ENCODE measurements around the gene CBX7.
A peak's percentile ranks its signal among the peaks of the same experiment; 100 is the strongest.

CBX7 gene

GRCh38 chr22:39152511-39153219 lies at the start of gene CBX7:
Gene CBX7, minus strand, starts transcription at chr22:39152680. Its CDS starts 236 bp downstream, at chr22:39152444.
- DNase-seq = peak; percentile 88 to 99 (median 92)
- intact Hi-C loops (cut with DNase I) = loop anchor here (2.0 to 5.0 kb wide), 2 partner anchors 280 to 370 kb away; partner anchors contain the start of genes ATF4 and CBX6

- intact Hi-C loops (cut with DNase I) = no loop called here
- no peak for DNase-seq
These were observed 45.1 kb upstream of the CBX7 start for GRCh38 chr22:39197578-39197977.

- intact Hi-C loops (cut with DNase I) = no loop called here
- no peak for DNase-seq
These were observed 41.6 kb upstream of the CBX7 start for GRCh38 chr22:39194098-39194497.

- no peak for DNase-seq
These were observed 36.3 kb upstream of the CBX7 start for GRCh38 chr22:39188809-39189208.

DNA sequence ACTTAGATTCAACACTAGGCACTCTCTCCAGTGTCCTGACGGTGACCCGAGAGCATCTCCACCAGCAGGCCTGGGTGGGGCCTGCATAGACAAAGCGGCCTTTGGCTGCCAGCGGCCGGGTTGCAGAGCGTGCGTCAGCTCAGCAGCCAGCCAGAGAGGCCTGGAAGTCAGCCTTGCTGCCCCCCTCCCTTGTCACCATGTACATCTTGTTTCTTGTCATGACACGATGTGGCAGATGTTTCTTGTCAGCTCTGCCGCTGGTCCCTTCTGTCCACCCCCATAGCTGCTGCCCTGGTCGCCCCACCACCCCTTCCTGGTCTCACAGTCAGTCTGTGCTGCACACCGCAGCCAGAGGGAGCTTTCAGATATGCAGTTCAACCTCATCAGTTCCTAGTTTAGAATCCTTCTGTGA lies 33.1 kb upstream of the CBX7 start:
- intact Hi-C loops (cut with DNase I) = no loop called here
- DNase-seq = peak in 9 of 10 donors; percentile 23 to 95 (median 60)

More at GRCh38 chr22:39188809-39189208, 36.3 kb upstream of the CBX7 start:
- intact Hi-C loops (cut with DNase I) = no loop called here

DNA sequence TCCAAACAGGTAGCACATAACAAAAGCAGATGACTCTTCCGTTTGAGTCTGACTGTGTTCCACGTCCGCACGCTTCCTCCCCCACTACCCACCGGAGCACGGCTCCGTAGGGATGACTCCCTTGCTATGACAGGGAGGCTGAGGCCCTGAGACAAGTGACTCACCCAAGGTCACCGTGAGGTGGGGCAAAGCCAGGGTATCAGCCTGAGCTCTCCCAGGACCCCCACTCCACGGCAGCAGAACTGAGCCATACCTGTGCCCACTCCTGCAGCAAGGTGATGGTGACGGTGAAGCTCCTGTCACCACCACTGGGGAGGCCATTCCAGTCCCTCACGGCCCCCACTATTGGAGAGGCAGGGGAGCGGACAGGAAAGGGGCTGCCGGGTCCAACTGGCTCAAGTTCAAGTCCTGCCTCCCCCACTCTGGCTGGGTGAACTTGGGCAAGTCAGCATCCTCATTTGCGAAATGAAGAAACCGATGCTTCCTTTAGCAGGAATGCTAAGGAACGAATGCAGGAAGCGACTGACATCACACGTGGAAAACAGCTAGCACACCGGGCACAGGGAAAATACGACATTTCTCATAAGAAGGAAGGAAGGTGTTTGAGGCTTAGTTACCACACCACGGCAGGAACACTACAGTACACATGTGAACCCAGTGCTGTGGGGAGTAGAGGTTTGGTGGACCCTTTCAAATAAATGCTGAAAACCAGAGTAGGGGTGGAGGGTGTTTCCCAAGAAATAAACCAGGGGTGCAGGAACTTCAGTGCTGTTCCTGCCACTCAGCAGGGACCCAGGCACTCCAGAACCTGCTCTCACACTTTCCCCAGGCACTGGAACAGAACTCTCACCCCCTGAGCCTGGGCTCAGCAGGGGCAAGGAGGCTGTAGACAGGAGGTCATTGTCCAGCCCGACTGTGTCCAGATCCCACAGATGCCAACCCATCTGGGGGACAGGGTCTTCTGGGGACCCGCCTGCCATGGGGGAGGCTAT lies 32.4 kb upstream of the CBX7 start:
- DNase-seq = no peak
- intact Hi-C loops (cut with DNase I) = no loop called here

DNA sequence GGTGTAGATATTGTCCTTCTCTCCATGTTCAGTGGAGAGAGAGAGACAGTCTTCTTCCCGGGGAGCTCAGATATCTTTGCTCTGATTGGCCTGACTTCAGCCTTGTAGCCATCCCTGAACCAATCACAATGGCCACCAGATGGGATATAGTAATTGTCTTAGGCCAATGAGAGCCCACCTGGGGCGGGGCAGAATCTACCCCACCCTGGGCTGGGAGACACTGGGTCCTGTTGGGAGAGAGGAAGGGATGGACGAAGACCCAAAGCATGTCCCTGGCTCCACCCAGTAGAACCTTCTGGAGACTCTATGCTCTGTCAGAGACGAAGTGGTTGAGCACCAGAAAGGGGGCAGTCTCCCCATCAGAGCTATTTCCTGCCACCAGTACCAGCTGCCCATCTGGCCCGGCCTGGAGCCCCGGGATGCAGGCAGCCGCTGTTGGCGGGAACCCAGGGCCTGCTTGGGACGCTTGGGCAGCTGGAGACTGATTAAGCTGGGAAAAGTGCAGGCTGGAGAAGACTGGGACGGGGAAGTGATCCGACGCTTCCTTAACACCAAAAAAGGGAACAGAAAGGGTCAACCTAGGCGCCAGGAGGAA lies 31.6 kb upstream of the CBX7 start:
- intact Hi-C loops (cut with DNase I) = no loop called here
- DNase-seq = peak in 4 of 10 donors; percentile 28 to 91 (median 48)

- no peak for DNase-seq
- intact Hi-C loops (cut with DNase I) = no loop called here
These were observed 30.1 kb upstream of the CBX7 start for GRCh38 chr22:39182478-39183030.

- no peak for DNase-seq
- intact Hi-C loops (cut with DNase I) = no loop called here
These were observed 29.3 kb upstream of the CBX7 start for GRCh38 chr22:39181778-39182177.

GRCh38 chr22:39181356-39181755 lies 28.9 kb upstream of the CBX7 start:
- DNase-seq = peak in 1 of 10 donors; percentile 45
- intact Hi-C loops (cut with DNase I) = no loop called here

- DNase-seq = no peak
- intact Hi-C loops (cut with DNase I) = no loop called here
These were observed 27.4 kb upstream of the CBX7 start for GRCh38 chr22:39179841-39180335.

DNA sequence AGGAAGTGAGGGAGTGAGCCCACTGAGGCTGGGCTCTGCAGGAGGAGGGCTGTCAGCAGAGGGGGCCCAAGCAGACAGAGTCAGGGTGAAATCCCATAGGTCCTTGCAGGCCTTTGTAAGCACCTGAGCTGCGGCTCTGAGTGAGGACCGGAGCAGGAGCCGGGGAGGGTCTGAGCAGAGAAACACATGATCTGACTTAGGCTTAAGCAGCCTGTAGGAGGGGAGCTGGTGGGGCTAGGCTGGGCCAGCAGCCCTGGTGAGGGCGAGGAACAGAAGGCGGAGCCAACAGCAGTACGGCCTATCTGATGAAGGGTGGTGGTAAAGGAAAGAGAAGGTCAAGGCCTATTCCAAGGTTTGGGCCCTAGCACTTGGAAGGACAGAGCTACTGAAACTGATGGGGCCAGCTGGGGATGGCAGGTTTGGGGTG lies 26.9 kb upstream of the CBX7 start:
- no peak for DNase-seq
- intact Hi-C loops (cut with DNase I) = no loop called here

GRCh38 chr22:39178206-39179111 lies 26.0 kb upstream of the CBX7 start:
- intact Hi-C loops (cut with DNase I) = no loop called here
- DNase-seq = no peak

DNA sequence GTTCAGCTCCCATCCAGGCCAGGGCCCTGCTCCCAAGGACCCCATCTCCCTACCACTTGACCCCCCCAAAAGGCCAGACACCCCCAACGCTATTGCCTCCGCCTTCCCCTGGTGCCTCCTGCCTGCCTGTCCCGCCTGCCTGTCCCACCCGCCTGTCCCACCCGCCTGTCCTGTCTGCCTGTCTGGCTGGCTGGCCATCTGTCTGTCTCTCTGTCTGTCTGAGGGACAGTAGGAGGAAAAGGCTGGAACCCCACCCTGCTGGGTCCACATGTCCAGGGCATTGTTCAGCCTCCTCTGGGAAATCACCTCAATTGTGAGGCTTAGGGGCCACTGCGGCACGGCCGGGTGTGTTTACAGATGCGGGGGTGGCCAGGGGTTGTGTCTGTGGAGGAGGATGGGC lies 25.3 kb upstream of the CBX7 start:
- intact Hi-C loops (cut with DNase I) = no loop called here
- DNase-seq = no peak

DNA sequence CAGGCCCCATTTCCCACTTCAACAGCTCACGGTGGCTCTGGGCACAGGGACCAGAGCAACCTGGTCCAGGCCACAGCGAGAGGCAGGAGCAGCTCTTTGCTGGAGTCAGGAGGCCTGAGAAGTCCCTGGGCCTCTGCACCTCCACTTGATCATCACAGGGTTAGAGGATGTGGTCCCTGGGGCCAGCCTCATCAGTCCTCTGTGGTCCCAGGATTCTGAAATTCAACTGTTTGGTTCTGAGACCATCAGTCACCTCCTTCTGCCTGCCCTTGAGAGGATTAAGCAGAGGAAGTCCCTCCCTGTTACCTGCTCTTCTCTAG lies 24.9 kb upstream of the CBX7 start:
- intact Hi-C loops (cut with DNase I) = no loop called here
- DNase-seq = no peak

DNA sequence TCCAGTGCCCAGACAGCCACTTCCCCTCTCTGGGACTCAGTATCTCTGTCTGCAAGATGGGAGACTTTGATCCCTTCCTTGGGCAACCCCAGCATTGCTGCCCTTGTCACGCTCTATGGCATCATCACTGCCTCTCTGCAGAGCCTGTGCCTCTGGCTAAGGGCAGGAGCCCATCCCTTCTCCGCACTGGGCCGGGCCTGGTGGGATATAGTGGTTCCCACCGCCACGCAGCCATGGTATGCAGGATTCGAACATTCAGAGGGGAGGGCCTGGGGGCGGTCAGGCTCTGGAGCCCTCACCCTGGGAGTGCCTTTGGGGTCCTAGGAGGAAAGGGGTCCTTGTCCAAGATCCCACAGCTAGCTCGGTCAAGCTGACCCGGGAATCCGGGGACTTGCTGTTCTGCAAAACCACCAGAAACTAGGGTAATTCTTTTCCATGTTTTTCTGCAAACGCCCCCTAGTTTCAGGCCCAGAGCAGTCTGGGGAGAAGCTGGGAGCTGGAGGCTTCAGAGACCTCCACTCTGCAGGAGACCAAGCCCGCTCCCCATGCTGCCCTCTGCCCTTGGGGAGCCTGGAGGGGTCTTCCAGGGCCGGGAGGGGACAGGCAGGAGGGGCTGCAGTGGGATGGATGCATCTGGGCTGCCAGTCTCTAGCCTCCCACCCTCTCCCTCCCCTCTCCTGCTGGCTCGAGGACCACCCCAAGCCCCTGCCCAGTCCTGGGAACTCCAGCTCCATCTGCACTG lies 24.4 kb upstream of the CBX7 start:
- intact Hi-C loops (cut with DNase I) = no loop called here
- DNase-seq = no peak

- intact Hi-C loops (cut with DNase I) = no loop called here
- peak in 1 of 10 donors; percentile 83 for DNase-seq
These were observed 23.7 kb upstream of the CBX7 start for GRCh38 chr22:39176143-39176713.

GRCh38 chr22:39175353-39176142 lies 23.1 kb upstream of the CBX7 start:
- intact Hi-C loops (cut with DNase I) = no loop called here
- no peak for DNase-seq

All from posterior cingulate gyrus (tissue), 11 donors.